Measurements from ENCODE around the gene GPR31.

The GPR31 gene

GRCh38 chr6:167157414-167157813, 366 bp downstream of the GPR31 start:
- TF ChIP-seq CTCF (IDR thresholded peaks at IDR 0.05) = no peak

GRCh38 chr6:167154895-167155294, 2.9 kb downstream of the GPR31 start:
- Histone ChIP-seq H3K27ac (no peak overlapping the region), H3K4me1 (peaks cover 0 to 9% (median 0%) of the 10 kb centered on the region in 4 donors), H3K4me3 (no peak overlapping the region), H3K36me3 (no peaks in the 10 kb centered on the region), H3K27me3 (peaks cover 0 to 9% of the 10 kb centered on the region in 2 donors), H3K9me3 (no peaks in the 10 kb centered on the region)
- DNase-seq = no peak
- intact Hi-C loops (cut with DNase I; ENCODE audit: low total_unique reads) = no loop called here
- TF ChIP-seq CTCF (IDR thresholded peaks at IDR 0.05) = no peak

More at GRCh38 chr6:167157414-167157813, 366 bp downstream of the GPR31 start:
- Histone ChIP-seq H3K36me3 (no peaks in the 10 kb centered on the region), H3K27ac (no peak overlapping the region), H3K27me3 (no peaks in the 10 kb centered on the region), H3K4me3 (no peak overlapping the region), H3K9me3 (no peaks in the 10 kb centered on the region), H3K4me1 (peaks cover 0 to 9% (median 0%) of the 10 kb centered on the region in 4 donors)
- no peak for DNase-seq
- intact Hi-C loops (cut with DNase I; ENCODE audit: low total_unique reads) = no loop called here

GRCh38 chr6:167154291-167154690, 3.5 kb downstream of the GPR31 start:
- Histone ChIP-seq H3K4me3 (no peak overlapping the region), H3K27ac (no peak overlapping the region), H3K9me3 (no peaks in the 10 kb centered on the region), H3K27me3 (peaks cover 0 to 13% of the 10 kb centered on the region in 2 donors), H3K4me1 (peaks cover 0 to 9% (median 0%) of the 10 kb centered on the region in 4 donors), H3K36me3 (no peaks in the 10 kb centered on the region)
- TF ChIP-seq CTCF (IDR thresholded peaks at IDR 0.05) = no peak
- no peak for DNase-seq
- intact Hi-C loops (cut with DNase I; ENCODE audit: low total_unique reads) = no loop called here

GRCh38 chr6:167153521-167153959, 4.2 kb downstream of the GPR31 start:
- H3K4me1 ChIP-seq = peaks cover 0 to 9% (median 0%) of the 10 kb centered on the region in 4 donors
- H3K36me3 ChIP-seq = no peaks in the 10 kb centered on the region
- no peak overlapping the region for H3K27ac ChIP-seq
- intact Hi-C loops (cut with DNase I; ENCODE audit: low total_unique reads) = no loop called here
- H3K4me3 ChIP-seq = peak overlapping the region; percentile 6 to 34
- H3K27me3 ChIP-seq = peaks cover 0 to 14% of the 10 kb centered on the region in 2 donors
- no peak for DNase-seq
- no peaks in the 10 kb centered on the region for H3K9me3 ChIP-seq
- TF ChIP-seq CTCF (IDR thresholded peaks at IDR 0.05) = no peak

GRCh38 chr6:167152862-167153261, 4.9 kb downstream of the GPR31 start:
- Histone ChIP-seq H3K4me3 (peak overlapping the region; percentile 6 to 34), H3K27ac (no peak overlapping the region), H3K27me3 (peaks cover 0 to 14% of the 10 kb centered on the region in 2 donors), H3K36me3 (no peaks in the 10 kb centered on the region), H3K4me1 (peaks cover 0 to 9% (median 0%) of the 10 kb centered on the region in 4 donors), H3K9me3 (no peaks in the 10 kb centered on the region)
- no peak for TF ChIP-seq CTCF (IDR thresholded peaks at IDR 0.05)
- intact Hi-C loops (cut with DNase I; ENCODE audit: low total_unique reads) = no loop called here
- DNase-seq = no peak

- intact Hi-C loops (cut with DNase I; ENCODE audit: low total_unique reads) = no loop called here
- peaks cover 0 to 9% (median 0%) of the 10 kb centered on the region in 4 donors for H3K4me1 ChIP-seq
- H3K36me3 ChIP-seq = no peaks in the 10 kb centered on the region
- H3K4me3 ChIP-seq = no peak overlapping the region
- H3K27me3 ChIP-seq = peaks cover 0 to 19% of the 10 kb centered on the region in 2 donors
- no peak overlapping the region for H3K27ac ChIP-seq
- H3K9me3 ChIP-seq = no peaks in the 10 kb centered on the region
- no peak for DNase-seq
- no peak for TF ChIP-seq CTCF (IDR thresholded peaks at IDR 0.05)
These were observed 6.1 kb downstream of the GPR31 start for GRCh38 chr6:167151648-167152047.
